HG03097 (cell line): ENCODE measurements around the gene NPC1.

Experiments used
- ATAC-seq: cut with Tn5 transposase; IDR thresholded peaks from one replicate; pipeline ENCODE4 v1.9.1; 2021; ENCODE audit not compliant: unreplicated experiment, low FRiP score

The NPC1 gene

DNA sequence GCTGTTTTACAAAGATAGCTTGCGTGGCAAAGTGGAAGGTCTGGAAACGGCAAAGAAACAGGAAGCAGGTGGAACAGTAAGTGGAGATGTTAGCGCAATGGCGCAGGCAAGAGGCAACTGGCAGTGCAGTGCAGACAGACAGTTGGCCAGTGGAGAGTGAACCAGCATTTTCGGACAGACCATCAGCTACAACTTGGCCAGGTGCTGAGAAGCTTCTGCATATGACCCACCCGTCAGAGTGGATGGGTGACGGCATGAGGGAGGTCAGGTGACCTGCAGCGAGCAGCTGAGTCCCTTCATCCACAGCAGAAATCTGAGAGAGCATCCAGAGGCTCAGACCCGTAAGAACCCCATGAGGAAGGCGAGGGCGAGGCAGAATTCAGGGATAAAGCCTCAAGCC lies 33.8 kb downstream of the NPC1 start:
- ATAC-seq = no peak

DNA sequence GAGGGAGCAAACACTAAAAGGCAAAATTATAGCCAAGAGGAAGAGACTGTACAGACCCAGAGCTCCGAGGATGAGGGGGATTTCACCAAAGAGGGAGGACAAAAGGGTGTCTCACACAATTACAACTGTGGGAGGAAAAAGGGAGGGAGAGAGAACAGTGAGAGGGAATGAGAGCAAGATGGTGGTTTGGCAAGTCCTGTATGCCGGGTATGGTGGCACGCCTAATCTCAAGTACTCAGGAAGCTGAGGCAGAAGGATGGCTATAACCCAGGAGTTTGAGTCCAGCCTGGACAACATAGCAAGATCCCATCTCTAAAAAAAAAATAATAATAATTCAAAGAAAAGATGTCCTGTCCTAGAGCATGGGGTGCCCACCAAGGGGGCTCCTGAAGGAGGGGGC lies 34.3 kb downstream of the NPC1 start:
- ATAC-seq = no peak

DNA sequence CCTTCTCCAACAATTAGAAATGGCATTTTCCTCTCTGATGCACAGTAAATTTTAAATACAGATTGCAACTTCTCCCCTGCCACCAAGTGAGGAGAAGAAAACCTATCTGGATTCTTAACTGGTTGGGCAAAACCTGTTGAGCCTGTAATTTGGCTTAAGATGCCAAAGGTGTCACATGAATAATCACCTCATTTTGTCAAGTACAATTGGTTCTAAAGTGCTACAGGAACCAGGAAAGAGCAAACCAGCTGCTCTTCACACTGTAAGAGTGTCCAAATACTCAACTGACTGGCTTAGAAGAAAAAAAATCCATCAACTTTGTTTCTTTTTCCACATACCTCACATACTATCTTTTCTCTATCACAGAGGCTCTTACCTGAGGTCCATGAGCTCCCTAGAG lies 35.4 kb downstream of the NPC1 start:
- ATAC-seq = no peak

DNA sequence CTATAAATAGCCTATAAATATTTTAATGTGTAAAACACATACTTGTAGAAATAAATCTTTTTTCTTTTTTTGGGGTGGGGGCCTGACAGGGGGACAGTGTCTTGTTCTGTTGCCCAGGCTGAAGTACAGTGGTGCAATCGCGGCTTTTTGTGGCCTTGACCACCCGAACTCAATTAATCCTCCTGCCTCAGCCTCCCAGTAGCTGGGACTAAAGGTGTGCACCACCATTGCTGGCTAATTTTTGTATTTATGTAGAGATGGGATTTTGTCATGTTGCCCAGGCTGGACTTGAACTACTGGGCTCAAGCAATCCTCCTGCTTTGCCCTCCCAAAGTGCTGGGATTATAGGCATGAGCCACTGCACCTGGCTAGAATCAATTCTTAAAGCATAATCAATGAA lies 37.6 kb downstream of the NPC1 start:
- ATAC-seq = no peak

DNA sequence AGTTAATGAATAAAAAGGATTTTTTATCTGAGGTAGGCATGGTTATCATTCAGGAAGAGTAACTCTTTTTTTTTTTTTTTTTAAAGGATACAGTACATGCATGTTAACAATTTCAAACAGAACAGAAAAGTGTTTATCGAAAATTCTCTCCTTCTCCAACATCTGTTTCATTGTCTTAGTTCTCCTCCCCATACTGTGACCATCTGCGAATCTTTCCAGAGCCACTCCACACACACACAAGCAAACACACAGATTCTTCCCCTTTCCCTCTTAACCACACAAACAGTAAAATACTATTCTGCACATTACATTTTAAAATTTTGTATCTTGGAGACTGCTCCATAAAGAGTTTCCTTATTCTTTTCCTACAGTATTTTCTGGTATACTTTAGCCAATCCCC lies 38.0 kb downstream of the NPC1 start:
- ATAC-seq = no peak

DNA sequence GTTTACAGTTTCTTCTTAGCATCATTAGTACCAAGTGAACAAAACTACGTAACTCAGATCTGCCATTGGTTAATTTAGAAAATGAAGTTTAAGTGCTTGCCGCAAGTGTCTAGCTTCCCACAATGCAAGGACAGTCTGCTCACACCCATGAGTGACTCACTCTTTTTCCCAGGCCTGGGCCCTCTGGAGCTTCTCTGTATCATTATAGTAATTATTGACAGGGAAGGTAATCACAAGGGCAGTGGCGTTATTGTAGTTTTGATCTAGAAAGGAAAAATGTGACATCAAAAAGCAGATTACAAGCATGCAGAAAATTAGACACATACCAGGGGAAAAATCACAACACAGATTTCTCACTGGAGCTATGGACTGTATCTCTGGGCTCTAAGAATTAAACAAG lies 38.5 kb downstream of the NPC1 start:
- ATAC-seq = no peak

DNA sequence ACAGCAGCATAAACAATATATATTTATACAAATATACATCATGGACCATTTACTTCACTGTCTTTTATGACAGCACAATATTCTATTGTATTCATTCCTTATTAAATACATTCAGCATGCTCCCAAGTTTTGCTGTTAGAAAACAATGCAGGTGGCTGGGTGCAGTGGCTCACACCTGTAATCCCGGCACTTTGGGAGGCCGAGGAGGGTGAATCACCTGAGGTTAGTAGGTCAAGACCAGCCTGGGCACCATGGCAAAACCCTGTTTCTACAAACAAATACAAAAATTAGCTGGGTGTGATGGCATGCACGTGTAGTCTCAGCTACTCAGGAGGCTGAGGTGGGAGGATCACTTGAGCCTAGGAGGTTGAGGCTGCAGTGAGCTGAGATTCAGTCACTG lies 39.0 kb downstream of the NPC1 start:
- no peak for ATAC-seq

DNA sequence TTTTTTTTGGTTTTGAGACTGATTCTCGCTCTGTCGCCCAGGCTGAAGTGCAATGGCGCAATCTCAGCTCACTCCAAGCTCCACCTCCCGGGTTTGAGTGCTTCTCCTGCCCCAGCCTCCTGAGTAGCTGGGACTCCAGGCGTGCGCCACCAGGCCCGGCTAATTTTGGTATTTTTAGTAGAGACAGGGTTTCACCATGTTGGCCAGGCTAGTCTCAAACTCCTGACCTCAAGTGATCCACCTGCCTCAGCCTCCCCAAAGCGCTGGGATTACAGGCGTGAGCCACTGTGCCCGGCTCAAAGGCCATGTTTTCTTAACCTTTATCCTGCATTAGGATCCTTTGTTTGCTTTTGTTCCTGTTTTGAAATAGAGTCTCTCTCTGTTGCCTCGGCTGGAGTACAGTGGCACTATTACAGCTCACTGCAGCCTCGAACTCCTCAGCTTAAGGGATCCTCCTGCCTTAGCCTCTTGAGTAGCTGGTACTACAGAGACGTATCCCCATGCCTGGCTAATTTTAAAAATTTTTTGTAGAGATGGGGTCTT lies 41.0 kb downstream of the NPC1 start:
- ATAC-seq = no peak

DNA sequence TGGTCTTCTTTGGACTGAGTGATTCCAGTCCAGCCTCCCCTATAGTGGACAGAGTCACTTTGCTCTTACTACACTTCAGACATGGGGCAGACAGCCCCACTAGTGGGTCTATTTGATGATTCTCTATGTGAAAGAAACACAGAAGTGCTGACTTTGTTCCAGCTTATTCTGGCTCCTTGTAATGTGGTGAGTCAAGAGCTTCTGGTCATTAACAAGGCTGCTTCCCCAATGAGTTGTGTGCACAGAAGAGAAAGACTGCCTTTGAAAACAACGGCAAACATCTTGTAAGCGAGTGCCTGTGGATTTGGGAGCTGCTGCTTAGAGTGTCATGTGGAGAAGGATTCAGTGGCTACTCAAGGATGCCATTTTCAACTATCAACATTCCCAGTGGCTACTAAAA lies 43.8 kb downstream of the NPC1 start:
- ATAC-seq = no peak

DNA sequence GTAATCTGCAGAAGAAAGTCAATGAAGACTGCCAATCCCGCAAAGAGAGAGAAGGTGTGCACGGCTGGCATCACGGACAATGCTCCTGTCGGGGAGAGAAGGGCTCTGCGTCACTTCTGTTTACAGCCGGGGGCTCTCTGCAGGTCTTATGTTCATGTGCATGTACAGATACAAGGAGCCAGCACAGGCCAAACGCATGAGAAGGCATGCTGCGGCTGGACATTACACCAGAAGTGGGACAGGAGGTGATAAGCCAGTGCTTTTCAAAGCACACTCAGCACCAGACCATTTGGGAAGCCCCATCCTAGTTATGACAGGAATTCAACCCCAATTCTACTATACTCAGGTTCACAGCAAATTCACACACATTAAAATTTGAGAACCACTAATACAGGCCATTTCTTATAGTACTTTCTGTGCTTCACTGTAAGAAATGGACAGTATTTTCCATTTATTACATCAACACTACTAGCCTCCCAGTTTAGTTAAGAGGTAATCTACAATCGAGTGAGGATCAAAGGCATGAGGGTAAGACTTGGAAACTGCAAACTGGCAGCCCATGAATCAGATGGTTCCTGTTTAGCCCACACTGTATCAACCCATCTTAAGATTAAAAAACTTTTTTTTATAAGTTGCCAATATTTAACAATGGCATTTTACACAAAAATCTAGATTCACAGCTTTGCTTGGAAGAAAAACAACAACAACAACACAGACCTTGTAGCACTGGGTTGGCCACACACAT lies 44.8 kb downstream of the NPC1 start:
- no peak for ATAC-seq

DNA sequence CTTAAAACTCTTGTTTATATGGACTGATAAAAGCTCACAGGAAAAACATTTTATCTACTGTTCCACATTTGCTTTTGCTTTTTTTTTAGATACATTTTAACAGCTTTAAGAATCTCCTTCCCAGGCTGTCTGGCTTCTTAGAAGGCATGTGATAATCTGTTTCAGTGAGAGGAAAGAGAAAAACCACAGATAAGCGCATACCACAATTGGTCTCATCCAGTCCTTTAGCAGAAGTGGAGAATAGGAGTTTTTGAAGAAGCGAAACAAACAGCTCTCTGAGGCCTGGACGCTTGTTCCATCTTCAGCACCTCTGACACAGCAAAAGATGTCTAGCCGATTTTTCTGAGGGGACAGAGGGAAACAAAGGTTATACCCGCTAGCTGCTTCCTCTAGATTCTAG lies 45.4 kb downstream of the NPC1 start:
- peak; percentile 62 for ATAC-seq

DNA sequence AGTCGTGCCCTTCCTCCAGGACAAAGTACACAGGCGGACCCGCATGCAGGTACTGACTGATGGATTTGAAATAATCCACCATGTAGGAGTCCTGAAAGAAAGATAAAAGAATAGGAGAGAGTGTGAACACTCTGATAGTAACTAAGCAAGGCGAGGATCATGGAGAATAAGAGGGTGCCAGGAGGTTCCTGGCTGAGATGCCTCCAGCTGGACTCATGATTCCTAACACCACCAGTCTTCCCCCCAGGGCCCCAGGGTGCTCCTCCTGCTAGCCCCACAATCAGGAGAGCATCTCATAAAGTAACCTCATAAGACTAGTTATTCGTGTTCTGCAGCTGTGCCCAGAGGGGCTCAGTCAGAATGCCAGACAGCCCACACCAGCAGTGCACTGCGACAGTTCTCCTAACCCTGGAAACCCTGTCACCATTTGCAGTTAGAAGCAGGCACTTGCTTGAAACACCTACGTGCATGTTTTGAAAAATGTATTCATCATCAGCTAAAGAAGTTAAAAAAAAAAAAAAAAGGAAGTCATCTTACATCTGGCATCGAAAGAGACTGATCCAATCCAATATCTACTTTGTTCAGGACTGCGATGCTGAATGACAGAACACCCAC lies 46.3 kb downstream of the NPC1 start:
- no peak for ATAC-seq

DNA sequence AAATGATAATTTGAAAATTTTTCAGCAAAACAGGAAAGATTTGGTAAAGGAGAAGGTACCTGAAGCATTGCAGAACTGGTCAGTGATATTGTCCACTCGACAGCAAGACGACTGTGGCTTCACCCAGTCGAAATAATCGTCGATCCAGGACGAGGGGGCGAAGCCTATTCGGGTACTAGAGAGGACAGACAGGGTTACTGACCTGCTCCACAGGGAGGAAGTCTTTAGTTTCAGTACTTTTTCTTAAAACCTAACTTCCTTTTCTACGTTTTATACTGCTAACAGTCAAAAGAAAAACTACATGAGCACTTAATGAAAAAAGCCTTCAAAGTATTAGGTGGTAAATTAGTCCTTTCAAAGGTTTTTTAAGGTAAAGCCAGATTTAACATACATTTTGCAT lies 47.0 kb downstream of the NPC1 start:
- no peak for ATAC-seq

DNA sequence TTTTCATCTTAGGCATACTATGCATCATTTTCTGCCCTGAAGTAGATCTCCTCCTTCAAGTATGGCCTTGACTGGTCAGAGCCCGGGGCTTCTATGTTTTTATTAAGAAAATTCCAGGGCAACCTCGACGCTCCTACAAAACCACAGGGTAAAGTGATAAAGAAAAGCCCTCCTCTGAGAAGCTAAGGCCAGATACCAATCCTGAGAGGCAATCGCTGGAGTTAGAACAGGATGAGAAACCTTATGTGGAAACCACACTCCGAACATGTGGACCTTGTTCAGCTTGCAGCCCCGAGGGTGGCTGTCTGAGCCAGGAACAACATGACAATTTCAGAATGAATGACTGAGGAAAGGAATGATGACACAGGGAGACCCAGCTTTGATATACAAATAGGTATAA lies 47.4 kb downstream of the NPC1 start:
- no peak for ATAC-seq

DNA sequence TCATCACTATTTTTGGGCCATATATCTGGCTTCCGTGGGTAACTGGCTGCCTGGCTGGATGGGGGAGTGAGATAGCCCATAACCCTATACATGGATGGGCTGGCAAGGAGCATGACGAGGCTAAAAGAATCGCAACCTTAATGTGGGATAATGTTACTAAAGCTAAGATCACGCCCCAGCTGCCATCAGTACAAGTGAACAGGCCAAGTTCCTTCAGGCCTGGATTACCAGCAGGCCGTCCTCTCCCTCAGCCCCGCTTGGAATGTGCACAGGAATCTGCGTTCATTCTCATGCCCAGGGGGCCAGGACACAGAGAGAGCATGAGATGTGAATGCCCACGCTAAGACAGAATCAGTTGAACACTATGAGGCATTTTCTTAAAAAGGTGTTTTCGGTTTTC lies 48.3 kb downstream of the NPC1 start:
- ATAC-seq = no peak

DNA sequence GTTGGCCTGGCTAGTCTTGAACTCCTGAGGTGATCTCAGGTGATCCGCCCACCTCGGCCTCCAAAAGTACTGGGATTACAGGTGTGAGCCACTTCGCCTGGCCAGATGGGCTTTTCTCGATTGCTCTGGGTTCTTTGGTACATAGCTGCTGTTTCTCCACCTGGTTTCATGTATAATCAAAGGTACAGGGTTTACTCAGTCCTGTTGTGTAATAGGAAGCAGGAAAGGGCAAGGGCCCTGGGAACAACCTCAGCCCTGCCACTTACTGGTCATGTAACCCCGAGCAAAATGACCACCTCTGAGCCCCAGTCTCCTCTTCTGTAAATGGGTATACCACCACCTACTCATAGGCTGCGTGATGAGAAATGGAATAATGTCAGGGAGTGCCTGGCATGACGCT lies 49.0 kb downstream of the NPC1 start:
- no peak for ATAC-seq

DNA sequence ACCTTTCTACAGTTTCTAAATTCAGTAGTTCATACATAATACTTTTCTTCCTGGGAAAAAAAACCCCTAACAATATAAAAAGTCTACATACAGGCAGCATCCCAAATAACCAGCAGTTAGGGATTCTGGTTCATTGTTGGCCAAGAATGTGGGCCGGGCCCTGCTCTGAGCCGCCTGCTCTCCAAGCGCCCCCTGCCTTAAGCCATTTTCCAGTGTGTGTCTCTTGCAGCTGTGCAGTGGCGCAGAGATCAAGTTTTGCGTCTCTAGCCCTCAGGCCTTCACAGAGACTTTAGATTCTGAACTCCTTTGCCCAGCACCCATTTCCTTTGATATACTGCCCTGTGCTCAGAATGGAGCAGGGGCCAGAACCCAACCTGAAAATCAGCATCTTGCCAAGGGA lies 50.1 kb downstream of the NPC1 start:
- no peak for ATAC-seq

DNA sequence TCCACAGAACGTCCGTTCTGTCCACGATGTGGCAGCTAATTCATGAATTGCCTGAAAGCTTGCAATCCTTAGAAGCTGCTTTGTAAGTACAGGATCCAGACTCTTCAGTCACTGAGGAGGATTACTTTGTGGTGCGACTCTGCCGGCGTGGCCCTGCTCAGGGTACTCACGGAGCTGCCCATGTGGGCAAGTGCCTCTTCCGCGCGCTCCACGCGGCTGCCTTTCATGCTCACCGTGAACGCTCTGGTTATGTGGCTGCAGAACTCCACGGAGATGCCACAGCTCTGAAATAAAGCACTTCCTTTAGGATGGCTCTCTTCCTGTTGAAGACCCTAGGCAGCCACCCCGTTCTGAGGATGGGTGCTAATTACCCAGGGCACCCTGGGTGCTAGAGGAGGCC lies 52.0 kb downstream of the NPC1 start:
- ATAC-seq = no peak

DNA sequence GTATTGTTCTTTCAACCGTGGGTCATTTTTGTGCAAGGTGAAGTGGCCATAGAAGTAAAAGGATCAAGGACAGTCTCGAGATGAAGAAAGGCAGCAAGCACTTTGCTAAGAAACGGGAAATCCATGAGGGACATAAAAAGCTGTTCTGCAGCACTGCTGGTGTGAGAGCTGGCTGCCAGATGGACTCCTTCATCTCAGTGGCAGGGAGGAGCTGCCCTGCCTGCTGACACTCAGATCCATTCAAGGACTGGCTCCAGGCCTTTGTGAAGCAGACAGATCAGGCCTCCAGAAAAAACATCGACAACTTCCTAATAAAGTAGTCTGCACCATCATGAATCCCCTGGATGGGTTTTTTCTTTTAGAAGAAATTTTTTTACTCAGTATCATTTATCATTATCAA lies 53.5 kb downstream of the NPC1 start:
- no peak for ATAC-seq

DNA sequence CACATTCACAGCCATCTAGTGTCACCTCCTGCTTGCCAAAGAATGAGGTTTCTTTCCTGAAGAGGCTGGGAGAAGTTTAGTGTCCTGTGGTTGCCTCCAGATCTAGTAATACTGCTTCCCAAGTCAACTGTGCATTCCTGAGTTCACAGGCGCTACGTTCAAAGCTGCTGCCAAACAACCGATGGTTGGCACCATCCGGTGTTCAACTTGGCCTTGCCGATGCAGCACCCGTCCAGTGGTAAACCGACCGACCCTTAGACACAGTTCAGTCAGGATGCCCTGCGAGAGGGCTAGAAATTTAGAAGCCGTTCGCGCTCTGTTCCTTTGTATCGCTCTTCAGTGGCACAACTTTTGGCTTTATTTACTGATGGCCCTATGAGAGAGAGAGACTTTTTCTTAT lies 54.4 kb downstream of the NPC1 start:
- no peak for ATAC-seq

DNA sequence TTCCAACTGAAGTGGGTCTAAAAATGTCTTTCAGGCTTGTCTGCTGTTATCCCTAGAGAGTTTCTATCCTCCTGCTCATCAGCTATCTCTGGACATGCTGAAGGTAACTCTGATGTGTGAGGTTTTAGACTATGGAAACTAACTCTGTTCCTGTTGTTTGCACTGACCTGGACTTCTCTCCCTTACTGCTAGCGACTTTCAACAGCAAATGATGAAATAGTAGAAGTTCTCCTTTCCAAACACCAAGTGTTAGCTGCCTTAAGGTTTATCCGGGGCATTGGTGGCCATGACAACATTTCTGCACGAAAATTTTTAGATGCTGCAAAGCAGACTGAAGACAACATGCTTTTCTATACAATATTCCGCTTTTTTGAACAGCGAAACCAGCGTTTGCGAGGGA lies 56.1 kb downstream of the NPC1 start:
- ATAC-seq = no peak

DNA sequence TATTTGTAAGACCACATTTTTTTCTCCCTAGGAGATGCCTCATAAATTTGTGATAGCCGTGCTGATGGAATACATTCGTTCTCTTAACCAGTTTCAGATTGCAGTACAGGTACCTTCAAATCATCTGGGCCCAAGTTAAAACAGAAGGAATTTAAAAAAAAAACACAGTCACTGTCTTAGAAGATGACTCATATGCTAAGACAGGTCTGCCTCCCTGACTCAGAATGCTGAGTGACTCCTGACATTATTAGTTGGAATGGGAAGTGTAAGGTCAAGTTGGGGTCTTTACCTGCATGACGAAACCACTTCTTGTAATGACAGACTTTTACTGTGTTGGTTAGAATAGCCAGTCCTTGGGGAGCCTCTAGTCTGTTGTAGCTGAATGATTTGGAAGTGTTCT lies 56.7 kb downstream of the NPC1 start:
- ATAC-seq = no peak
